OCI-LY1 (cell line): Measurements from ENCODE around the gene RPS27A.
"Not testable (repeated sequence)": the region's sequence is repeated elsewhere in the genome, so short reads cannot be mapped to it uniquely, and the experiment has no call there.

Experiments
- CTCF ChIP-seq: fragments of 200-600 bp; sonication (generic), shearing (Covaris generic); IDR thresholded peaks from 2 replicates; pipeline ENCODE4 v1.5.1; 2017; ENCODE audit warnings: mild to moderate bottlenecking, antibody characterized with exemption, low read length, moderate library complexity, mixed read lengths
- EZH2 ChIP-seq: fragments of 200-600 bp; sonication (generic), shearing (Covaris generic); IDR thresholded peaks from 2 replicates; pipeline ENCODE4 v1.8.0; 2017; ENCODE audit warnings: borderline replicate concordance, mixed run types, mild to moderate bottlenecking, antibody characterized with exemption, low read length, moderate library complexity, mixed read lengths

GRCh38 chr2:55227437-55228225 lies 4.9 kb upstream of the RPS27A start:
- not testable (repeated sequence) for TF ChIP-seq CTCF, EZH2
